ENCODE measurements around the gene SLC22A1. TPM values are rescaled to one million over a fixed set of nuclear protein-coding genes. Genes with fewer than 3 reads are reported as not detected.

The SLC22A1 gene
- total RNA-seq, 4 donors from 2014 or later: 0.26 to 0.52 (median 0.33) TPM; not detected in 1

DNA sequence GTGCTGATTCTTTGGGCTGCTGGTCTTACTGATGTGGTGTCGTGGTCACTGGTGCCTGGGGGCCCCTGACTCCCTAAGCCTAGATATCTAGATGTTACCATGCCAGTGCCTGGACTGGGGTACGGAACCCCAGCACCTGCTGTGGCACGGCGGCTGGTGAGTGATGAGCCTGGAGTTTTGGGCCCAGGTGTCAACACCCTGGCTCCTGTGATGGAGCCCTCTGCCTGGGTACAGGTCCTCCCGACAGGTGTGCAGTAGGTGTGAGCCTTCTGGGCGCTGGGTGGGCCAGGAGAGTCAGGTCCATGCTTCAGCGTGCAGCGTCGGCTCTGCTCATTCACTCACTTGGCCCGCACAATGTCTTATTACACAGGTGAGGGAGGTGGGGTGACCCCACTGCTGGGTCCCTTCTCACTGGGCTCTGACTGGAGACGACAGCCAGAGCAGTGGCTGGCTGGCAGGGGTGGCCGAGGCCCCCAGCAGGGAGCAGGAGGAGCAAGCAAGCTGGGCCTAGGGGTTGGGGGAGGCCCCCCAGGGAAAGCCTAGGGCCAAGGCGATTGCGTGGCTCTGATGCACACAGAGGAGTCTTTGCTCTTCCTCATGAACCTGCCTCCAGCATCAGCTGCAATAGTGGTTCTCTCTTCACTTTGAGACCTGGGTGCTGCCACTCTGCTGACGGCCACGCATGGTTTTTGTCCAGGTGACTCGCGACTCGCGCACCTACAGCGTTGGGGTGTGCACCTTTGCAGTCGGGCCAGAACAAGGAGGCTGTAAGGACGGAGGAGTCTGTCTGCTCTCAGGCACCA lies 42.5 kb upstream of the SLC22A1 start:
- Histone ChIP-seq H3K27ac (replicated peaks in 1 of 4) (no peak overlapping the region), H3K27me3 (no peaks in the 10 kb centered on the region), H3K4me1 (no peaks in the 10 kb centered on the region), H3K9me3 (no peaks in the 10 kb centered on the region), H3K4me3 (no peak overlapping the region), H3K36me3 (peaks cover 73 to 100% (median 92%) of the 10 kb centered on the region in 4 donors)
- WGBS: 81% methylated on average over 4 of the region's 23 CpGs
- no peak for DNase-seq (ENCODE audit: extremely low spot score)
- TF ChIP-seq POLR2AphosphoS5 (IDR thresholded peaks at IDR 0.05) (no peak), EP300 (IDR thresholded peaks at IDR 0.05) (no peak), POLR2A (IDR thresholded peaks at IDR 0.05; ENCODE audit: low read depth) (no peak)
- TF ChIP-seq, protein P1, sequence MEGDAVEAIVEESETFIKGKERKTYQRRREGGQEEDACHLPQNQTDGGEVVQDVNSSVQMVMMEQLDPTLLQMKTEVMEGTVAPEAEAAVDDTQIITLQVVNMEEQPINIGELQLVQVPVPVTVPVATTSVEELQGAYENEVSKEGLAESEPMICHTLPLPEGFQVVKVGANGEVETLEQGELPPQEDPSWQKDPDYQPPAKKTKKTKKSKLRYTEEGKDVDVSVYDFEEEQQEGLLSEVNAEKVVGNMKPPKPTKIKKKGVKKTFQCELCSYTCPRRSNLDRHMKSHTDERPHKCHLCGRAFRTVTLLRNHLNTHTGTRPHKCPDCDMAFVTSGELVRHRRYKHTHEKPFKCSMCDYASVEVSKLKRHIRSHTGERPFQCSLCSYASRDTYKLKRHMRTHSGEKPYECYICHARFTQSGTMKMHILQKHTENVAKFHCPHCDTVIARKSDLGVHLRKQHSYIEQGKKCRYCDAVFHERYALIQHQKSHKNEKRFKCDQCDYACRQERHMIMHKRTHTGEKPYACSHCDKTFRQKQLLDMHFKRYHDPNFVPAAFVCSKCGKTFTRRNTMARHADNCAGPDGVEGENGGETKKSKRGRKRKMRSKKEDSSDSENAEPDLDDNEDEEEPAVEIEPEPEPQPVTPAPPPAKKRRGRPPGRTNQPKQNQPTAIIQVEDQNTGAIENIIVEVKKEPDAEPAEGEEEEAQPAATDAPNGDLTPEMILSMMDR (IDR thresholded peaks at IDR 0.05): no peak
- intact Hi-C loops (cut with DNase I): no loop called here

DNA sequence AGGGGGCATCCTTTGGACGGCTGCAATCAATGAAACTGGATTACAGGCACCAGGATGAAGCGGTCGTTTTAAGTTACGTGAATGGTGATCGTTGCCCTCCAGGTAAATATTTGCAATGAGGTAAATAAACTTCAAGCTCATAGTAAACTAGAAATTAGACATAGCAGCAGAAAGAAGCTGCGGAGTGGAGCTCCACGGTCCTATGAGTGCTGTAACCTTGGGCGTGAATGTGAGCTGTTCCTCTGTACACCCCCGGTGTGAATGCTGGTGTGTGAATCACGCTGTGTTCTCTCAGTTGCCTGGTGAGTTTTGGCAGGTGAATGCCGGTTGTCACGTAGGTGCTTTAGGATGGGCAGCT lies 42.0 kb upstream of the SLC22A1 start:
- 96% methylated on average over 12 of the region's 12 CpGs for WGBS
- TF ChIP-seq POLR2AphosphoS5 (IDR thresholded peaks at IDR 0.05) (no peak), POLR2A (IDR thresholded peaks at IDR 0.05; ENCODE audit: low read depth) (no peak), EP300 (IDR thresholded peaks at IDR 0.05) (no peak)
- TF ChIP-seq, protein P1 (IDR thresholded peaks at IDR 0.05): no peak
- H3K4me1 ChIP-seq: no peaks in the 10 kb centered on the region
- H3K36me3 ChIP-seq: peaks cover 79 to 100% (median 92%) of the 10 kb centered on the region in 4 donors
- intact Hi-C loops (cut with DNase I): no loop called here
- no peak overlapping the region for H3K4me3 ChIP-seq
- no peak for DNase-seq (ENCODE audit: extremely low spot score)
- no peaks in the 10 kb centered on the region for H3K27me3 ChIP-seq
- no peak overlapping the region for H3K27ac ChIP-seq (replicated peaks in 1 of 4)
- no peaks in the 10 kb centered on the region for H3K9me3 ChIP-seq

DNA sequence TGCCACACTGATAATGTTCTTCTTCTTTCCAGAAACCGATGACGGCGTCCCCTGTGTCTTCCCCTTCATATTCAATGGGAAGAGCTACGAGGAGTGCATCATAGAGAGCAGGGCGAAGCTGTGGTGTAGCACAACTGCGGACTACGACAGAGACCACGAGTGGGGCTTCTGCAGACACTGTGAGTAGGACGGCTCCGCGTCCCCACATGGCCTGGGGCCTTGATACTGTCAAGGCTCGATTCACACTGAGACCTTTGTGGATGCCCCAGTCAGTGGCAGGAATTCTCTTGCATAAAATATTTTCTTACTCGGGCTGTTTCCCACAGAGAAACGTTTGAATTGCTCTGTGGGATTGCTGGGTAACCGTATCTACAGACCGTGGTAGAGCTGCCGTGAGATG lies 41.5 kb upstream of the SLC22A1 start:
- intact Hi-C loops (cut with DNase I): no loop called here

DNA sequence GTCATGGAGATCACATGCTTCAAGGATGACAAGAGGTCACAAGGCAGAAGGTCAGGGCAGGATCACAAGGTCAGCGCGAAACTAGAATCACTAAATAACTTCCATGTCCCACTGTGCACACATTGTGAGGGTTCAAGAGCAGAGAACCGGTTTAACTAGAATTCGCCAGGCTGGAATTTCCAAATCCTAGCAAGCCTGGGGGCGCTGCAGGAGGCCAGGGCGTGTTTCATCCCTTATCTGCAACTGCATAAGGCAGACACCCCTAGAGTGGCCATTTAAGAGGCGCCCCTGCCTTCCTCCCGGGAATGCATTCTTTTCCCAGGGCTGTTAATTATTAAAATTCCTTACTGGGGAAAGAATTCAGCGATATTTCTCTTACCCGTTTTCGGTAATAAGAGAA lies 40.2 kb upstream of the SLC22A1 start:
- Histone ChIP-seq H3K27ac (replicated peaks in 1 of 4) (no peak overlapping the region), H3K4me3 (no peak overlapping the region), H3K36me3 (peaks cover 83 to 100% (median 94%) of the 10 kb centered on the region in 4 donors), H3K9me3 (no peaks in the 10 kb centered on the region), H3K4me1 (no peaks in the 10 kb centered on the region), H3K27me3 (no peaks in the 10 kb centered on the region)
- 94% methylated on average over 11 of the region's 11 CpGs for WGBS
- DNase-seq (ENCODE audit: extremely low spot score): no peak
- TF ChIP-seq POLR2AphosphoS5 (IDR thresholded peaks at IDR 0.05) (no peak), POLR2A (IDR thresholded peaks at IDR 0.05; ENCODE audit: low read depth) (no peak), EP300 (IDR thresholded peaks at IDR 0.05) (no peak)
- TF ChIP-seq, protein P1 (IDR thresholded peaks at IDR 0.05): no peak
- intact Hi-C loops (cut with DNase I): no loop called here

More for the DNA sequence above, 41.5 kb upstream of the SLC22A1 start:
- H3K27ac ChIP-seq (replicated peaks in 1 of 4): no peak overlapping the region
- no peaks in the 10 kb centered on the region for H3K27me3 ChIP-seq
- TF ChIP-seq POLR2A (IDR thresholded peaks at IDR 0.05; ENCODE audit: low read depth): no peak
- TF ChIP-seq POLR2AphosphoS5 (IDR thresholded peaks at IDR 0.05): no peak
- TF ChIP-seq EP300 (IDR thresholded peaks at IDR 0.05): no peak
- TF ChIP-seq, protein P1 (IDR thresholded peaks at IDR 0.05): no peak
- H3K36me3 ChIP-seq: peaks cover 79 to 100% (median 93%) of the 10 kb centered on the region in 4 donors
- DNase-seq (ENCODE audit: extremely low spot score): no peak
- WGBS: 96% methylated on average over 17 of the region's 17 CpGs
- H3K4me3 ChIP-seq: no peak overlapping the region
- H3K9me3 ChIP-seq: no peaks in the 10 kb centered on the region
- no peaks in the 10 kb centered on the region for H3K4me1 ChIP-seq
